Kasumi-1 (cell line): ENCODE results near the gene TLE3.

Experiments used
- DNase-seq, 2 experiments: peaks; one replicate each; lab custom pipeline; 2025; lab: John Stamatoyannopoulos, UW

TLE3 gene

GRCh38 chr15:70063261-70063925, 34.3 kb downstream of the TLE3 start:
- no peak for DNase-seq

GRCh38 chr15:70062321-70062956, 35.3 kb downstream of the TLE3 start:
- no peak for DNase-seq

- DNase-seq: no peak
Observed at GRCh38 chr15:70061696-70062270, 35.9 kb downstream of the TLE3 start.

- no peak for DNase-seq
Observed at GRCh38 chr15:70060993-70061305, 36.8 kb downstream of the TLE3 start.

- DNase-seq: no peak
Observed at GRCh38 chr15:70060214-70060992, 37.3 kb downstream of the TLE3 start.

GRCh38 chr15:70059476-70060213, 38.1 kb downstream of the TLE3 start:
- no peak for DNase-seq

- DNase-seq: no peak
Observed at GRCh38 chr15:70058642-70059360, 38.9 kb downstream of the TLE3 start.

GRCh38 chr15:70057931-70058641, 39.6 kb downstream of the TLE3 start:
- no peak for DNase-seq

- no peak for DNase-seq
Observed at GRCh38 chr15:70056091-70056680, 41.5 kb downstream of the TLE3 start.

- no peak for DNase-seq
Observed at GRCh38 chr15:70055601-70056051, 42.1 kb downstream of the TLE3 start.

GRCh38 chr15:70054884-70055387, 42.8 kb downstream of the TLE3 start:
- no peak for DNase-seq

GRCh38 chr15:70054366-70054765, 43.4 kb downstream of the TLE3 start:
- no peak for DNase-seq

- DNase-seq: no peak
Observed at GRCh38 chr15:70053716-70054229, 43.9 kb downstream of the TLE3 start.

GRCh38 chr15:70053001-70053715, 44.6 kb downstream of the TLE3 start:
- DNase-seq: no peak

- DNase-seq: no peak
Observed at GRCh38 chr15:70051948-70052633, 45.6 kb downstream of the TLE3 start.

- no peak for DNase-seq
Observed at GRCh38 chr15:70050970-70051369, 46.7 kb downstream of the TLE3 start.

GRCh38 chr15:70050441-70050840, 47.3 kb downstream of the TLE3 start:
- no peak for DNase-seq

GRCh38 chr15:70049701-70050301, 47.9 kb downstream of the TLE3 start:
- DNase-seq: no peak
